Measurements from ENCODE around the gene IFITM1. TPM values are rescaled to one million over a fixed set of nuclear protein-coding genes. Genes with fewer than 3 reads are reported as not detected.
A peak's percentile ranks its signal among the peaks of the same experiment; 100 is the strongest.

The IFITM1 gene
- total RNA-seq, 2 experiments from 2014 or later, result 286 to 306 TPM

GRCh38 chr11:325796-326591 is 12.2 kb downstream of the IFITM1 start:
- Histone ChIP-seq H3K27ac (ENCODE audit: low read depth in 1 of 2, low read length in 2 of 2) (peak overlapping the region; percentile 71 to 89), H3K36me3 (ENCODE audit: insufficient read depth, low read length) (no peaks in the 10 kb centered on the region), H3K27me3 (ENCODE audit: control insufficient read depth in 1 of 2, insufficient read depth in 2 of 2, low read length in 2 of 2) (no peaks in the 10 kb centered on the region), H3K4me3 (ENCODE audit: low read length) (peak overlapping the region; percentile 12), H3K4me1 (ENCODE audit: insufficient read depth, low read length) (peaks cover 64% of the 10 kb centered on the region), H3K9me3 (ENCODE audit: control insufficient read depth in 1 of 2, insufficient read depth in 1 of 2, low read length in 2 of 2) (no peaks in the 10 kb centered on the region)
- H3K4me3 Mint-ChIP-seq, result no peak overlapping the region
- ChIA-PET POLR2A (interaction anchor here (1.1 to 1.7 kb wide), 2 partner anchors 29 to 39 kb away, joined by 5 to 11 read pairs; no protein-coding TSS in a partner anchor), CTCF (no interaction called here)
- peaks cover 58% of the 10 kb centered on the region for H3K4me1 Mint-ChIP-seq (ENCODE audit: low read depth)
- ATAC-seq (ENCODE audit: poor library complexity) (no peak), DNase-seq (no peak)
- H3K9me3 Mint-ChIP-seq, result no peaks in the 10 kb centered on the region
- H3K27me3 Mint-ChIP-seq, result no peaks in the 10 kb centered on the region
- no peaks in the 10 kb centered on the region for H3K36me3 Mint-ChIP-seq (ENCODE audit: low read depth)
- TF ChIP-seq CTCF (IDR thresholded peaks at IDR 0.05), result no peak
- peak overlapping the region; percentile 83 for H3K27ac Mint-ChIP-seq
- intact Hi-C loops (cut with DNase I, micrococcal nuclease), result no loop called here

- Mint-ChIP-seq H3K9me3 (no peaks in the 10 kb centered on the region), H3K4me3 (peak overlapping the region; percentile 48), H3K36me3 (ENCODE audit: low read depth) (no peaks in the 10 kb centered on the region), H3K27me3 (no peaks in the 10 kb centered on the region), H3K4me1 (ENCODE audit: low read depth) (peaks cover 62% of the 10 kb centered on the region), H3K27ac (peak overlapping the region; percentile 83)
- no peaks in the 10 kb centered on the region for H3K9me3 ChIP-seq (ENCODE audit: control insufficient read depth in 1 of 2, insufficient read depth in 1 of 2, low read length in 2 of 2)
- TF ChIP-seq CTCF (IDR thresholded peaks at IDR 0.05), result no peak
- ATAC-seq (ENCODE audit: poor library complexity), result no peak
- intact Hi-C loops (cut with DNase I, micrococcal nuclease), result no loop called here
- peaks cover 68% of the 10 kb centered on the region for H3K4me1 ChIP-seq (ENCODE audit: insufficient read depth, low read length)
- no peaks in the 10 kb centered on the region for H3K36me3 ChIP-seq (ENCODE audit: insufficient read depth, low read length)
- peak overlapping the region; percentile 12 for H3K4me3 ChIP-seq (ENCODE audit: low read length)
- DNase-seq, result no peak
- no peaks in the 10 kb centered on the region for H3K27me3 ChIP-seq (ENCODE audit: control insufficient read depth in 1 of 2, insufficient read depth in 2 of 2, low read length in 2 of 2)
- CTCF ChIA-PET, result no interaction called here
- peak overlapping the region; percentile 71 to 89 for H3K27ac ChIP-seq (ENCODE audit: low read depth in 1 of 2, low read length in 2 of 2)
- POLR2A ChIA-PET, result interaction anchor here (1.1 to 1.7 kb wide), 3 partner anchors 17 to 40 kb away, joined by 4 to 11 read pairs (median 5); no protein-coding TSS in a partner anchor
Measured at GRCh38 chr11:326592-326841, 12.7 kb downstream of the IFITM1 start.

GRCh38 chr11:326842-327580 is 13.2 kb downstream of the IFITM1 start:
- Mint-ChIP-seq H3K27ac (peak overlapping the region; percentile 83), H3K9me3 (no peaks in the 10 kb centered on the region), H3K27me3 (no peaks in the 10 kb centered on the region), H3K4me3 (peak overlapping the region; percentile 59), H3K36me3 (ENCODE audit: low read depth) (no peaks in the 10 kb centered on the region), H3K4me1 (ENCODE audit: low read depth) (peaks cover 67% of the 10 kb centered on the region)
- Histone ChIP-seq H3K4me3 (ENCODE audit: low read length) (peak overlapping the region; percentile 12), H3K4me1 (ENCODE audit: insufficient read depth, low read length) (peaks cover 73% of the 10 kb centered on the region), H3K27me3 (ENCODE audit: control insufficient read depth in 1 of 2, insufficient read depth in 2 of 2, low read length in 2 of 2) (no peaks in the 10 kb centered on the region), H3K9me3 (ENCODE audit: control insufficient read depth in 1 of 2, insufficient read depth in 1 of 2, low read length in 2 of 2) (no peaks in the 10 kb centered on the region), H3K36me3 (ENCODE audit: insufficient read depth, low read length) (no peaks in the 10 kb centered on the region), H3K27ac (ENCODE audit: low read depth in 1 of 2, low read length in 2 of 2) (peak overlapping the region; percentile 71 to 89)
- POLR2A ChIA-PET, result interaction anchor here (0.5 to 3.2 kb wide), 7 partner anchors 9 to 179 kb away, joined by 3 to 14 read pairs (median 5); no protein-coding TSS in a partner anchor
- intact Hi-C loops (cut with DNase I, micrococcal nuclease), result no loop called here
- ATAC-seq (ENCODE audit: poor library complexity) (peak; percentile 60), DNase-seq (peak in 8 of 14 experiments; percentile 50 to 90 (median 69))
- CTCF ChIA-PET, result no interaction called here
- no peak for TF ChIP-seq CTCF (IDR thresholded peaks at IDR 0.05)
